HG03045 (cell line): ENCODE measurements around the gene ADGRL3.
"Not testable (repeated sequence)": the region's sequence is repeated elsewhere in the genome, so short reads cannot be mapped to it uniquely, and the experiment has no call there.

Source experiments
- ATAC-seq: cut with Tn5 transposase; IDR thresholded peaks from one replicate; pipeline ENCODE4 v1.9.1; 2021; ENCODE audit warnings: mild to moderate bottlenecking, moderate library complexity; ENCODE audit not compliant: unreplicated experiment

Gene ADGRL3

DNA sequence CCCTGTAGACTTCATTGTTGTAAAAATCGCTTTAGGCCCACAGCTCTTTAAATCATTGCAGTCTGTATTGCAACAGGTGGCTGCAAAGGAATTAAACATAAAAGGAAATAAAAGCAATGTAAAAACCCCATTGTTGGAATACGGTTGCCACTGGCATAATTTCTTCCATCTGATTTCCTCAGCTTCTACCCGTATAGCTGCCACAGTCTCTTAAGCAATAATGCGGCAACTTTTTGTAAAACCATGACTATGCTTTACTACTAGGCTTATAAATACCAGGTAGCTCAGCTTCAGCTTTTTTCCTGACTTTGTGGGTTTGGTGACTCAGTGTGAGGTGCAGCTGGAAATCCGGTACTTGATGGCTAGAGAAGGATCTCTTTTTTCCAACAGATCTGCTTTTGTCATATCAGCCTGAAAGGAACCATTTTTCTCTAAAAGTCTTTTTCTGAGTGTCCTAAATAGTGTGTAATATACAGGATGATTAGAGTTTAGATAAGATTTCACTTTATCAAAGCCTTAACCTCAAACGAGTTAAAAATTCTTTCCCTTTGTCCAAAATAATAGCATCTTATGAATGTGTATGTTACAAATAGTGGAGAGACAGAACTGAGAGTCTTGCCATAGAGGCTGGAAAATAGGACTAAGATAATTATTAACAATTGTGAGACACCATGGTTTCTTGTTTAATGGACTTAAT is 268.0 kb downstream of the ADGRL3 start:
- ATAC-seq: no peak

DNA sequence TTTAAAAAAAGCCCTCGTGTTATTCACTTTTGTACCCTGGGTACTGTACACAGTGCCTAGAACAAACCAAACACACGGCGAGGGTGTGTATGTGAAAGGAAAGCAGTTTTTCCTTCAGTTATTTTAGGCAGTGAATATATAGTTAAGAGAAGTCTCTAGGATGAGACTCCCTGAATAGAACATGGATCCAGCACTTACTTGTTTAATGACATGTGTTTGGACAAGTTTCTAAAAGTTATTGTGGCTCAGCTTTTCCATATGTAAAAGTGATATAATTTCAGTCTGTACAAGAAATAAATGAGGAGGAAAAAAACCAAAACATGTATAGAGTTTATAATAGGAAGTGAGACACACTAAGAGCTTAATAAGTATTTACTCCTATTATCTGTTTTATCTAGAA is 273.2 kb downstream of the ADGRL3 start:
- no peak for ATAC-seq

DNA sequence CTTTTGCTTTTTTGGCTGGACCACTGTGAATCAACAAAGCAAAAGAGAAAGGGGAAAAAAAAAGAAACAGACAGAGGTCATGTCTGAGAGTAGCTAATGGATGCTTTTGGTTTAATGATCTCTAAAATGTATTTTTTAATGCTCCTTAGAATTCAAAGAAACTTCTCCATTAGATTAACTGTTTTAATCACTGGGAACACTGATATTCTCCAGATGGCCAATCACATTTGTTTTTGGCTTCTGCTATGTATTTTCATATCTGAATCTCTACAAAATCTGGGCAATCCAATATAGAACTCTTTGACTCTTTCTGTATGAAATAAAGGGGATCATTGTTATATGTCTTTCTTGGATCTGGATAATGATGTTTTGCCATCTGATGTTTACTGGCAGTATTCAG is 278.2 kb downstream of the ADGRL3 start:
- no peak for ATAC-seq

DNA sequence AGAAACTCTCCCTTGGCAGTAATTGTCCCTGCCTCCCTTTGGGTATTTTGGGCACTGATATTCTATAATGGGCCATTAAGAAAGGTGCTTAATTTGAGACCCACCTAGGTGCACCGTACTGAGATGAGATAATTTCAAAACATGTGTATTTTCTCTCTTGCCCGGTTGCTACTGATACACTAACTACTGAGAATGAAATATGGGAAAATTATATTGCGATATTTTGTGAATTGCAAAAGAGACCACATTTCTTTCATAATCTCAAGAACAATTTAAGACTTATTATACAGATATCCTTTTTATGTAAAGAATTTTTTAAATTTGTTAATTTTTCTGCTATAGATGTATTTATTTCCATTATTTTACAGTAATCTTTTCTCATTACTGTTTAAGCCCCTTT is 284.9 kb downstream of the ADGRL3 start:
- no peak for ATAC-seq

DNA sequence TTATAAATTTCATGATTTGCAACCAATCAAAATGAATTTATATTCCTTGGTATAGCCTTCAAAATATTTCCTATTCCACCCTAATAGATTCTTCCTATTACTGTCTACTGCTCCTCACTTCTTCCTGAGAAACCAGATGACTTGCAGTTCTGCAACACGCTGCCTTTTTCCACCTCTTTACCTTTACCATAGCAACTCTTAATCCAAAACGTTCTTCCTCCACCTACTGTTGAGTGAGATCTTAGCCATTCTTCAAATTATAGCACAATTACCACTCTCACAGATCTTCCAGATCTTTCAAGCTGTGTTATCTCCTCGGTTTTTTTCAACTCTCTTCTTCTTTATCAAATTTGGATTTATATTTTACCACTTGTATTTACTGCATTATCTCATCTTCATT is 289.8 kb downstream of the ADGRL3 start:
- no peak for ATAC-seq

DNA sequence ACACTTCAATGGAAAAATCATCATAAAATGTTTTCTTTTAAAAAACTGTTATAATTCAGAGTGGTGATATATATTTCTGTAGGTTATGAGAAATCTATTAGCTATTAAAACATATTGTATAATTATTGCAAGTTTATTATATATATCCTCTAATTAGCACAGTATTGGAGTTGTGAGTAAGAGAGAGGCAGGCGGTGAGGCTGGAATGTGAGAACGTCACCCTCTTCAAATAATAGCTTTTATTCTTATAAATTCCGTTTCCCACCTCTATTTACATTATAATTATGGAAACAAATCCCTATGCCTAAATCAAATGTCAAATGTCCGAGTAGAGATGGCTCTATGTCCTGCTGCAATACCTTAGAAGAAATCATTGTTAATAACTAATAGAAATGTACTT is 292.9 kb downstream of the ADGRL3 start:
- ATAC-seq: no peak

DNA sequence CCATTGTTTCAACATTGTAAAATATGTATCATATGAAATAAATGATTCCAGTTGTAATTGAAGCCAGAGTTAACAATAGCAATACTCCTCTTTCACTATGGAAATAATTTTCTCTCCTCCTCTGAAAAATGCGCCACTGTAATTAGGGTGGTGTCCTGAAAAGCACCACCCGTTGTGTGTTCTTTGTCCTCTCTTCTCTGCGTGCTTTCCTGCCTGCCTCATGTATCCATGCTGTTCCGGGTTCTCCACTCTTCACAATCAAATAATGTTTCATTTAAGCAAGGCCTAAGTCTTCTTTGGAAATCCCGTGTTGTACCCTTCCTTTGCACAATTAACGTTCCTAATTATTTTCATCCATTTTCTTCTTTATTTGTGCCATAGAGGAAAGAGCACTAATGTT is 293.3 kb downstream of the ADGRL3 start:
- no peak for ATAC-seq

DNA sequence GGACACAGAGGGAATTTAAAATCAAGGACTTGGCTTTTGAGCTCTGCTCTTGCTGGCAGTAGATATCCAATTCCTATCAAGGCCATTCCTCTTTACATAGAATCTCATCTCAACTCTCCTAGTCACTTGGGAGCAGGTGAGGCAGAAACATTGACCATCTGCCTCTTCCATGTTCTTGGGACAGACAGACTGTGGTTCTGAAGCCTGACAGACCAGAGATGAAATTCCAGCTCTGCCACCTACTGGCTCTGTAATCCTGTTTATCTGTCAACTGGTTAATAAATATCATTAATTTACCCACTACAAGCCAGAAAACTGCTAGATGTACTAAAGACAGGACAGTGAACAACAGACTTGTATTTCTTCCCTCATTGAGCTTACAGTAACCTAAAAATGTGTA is 300.8 kb downstream of the ADGRL3 start:
- no peak for ATAC-seq

DNA sequence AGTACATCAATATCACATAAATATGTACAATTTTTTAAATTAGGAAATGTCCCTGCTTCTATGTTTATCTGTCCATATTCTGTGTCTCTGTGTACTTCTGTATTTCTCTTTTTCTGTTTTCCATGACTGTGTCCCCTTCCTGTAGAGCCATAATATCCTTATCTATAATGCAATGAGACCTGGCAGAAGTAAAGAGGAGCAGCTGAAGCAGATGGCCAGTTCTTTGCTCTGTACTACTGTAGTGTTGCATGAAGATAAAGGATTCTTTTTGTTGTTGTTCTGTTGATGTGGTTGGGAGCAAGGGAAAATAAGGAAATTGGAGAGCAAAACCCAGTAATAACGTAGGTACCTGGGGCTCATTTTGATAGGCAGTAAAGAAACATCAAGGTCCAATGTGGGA is 301.7 kb downstream of the ADGRL3 start:
- ATAC-seq: no peak

DNA sequence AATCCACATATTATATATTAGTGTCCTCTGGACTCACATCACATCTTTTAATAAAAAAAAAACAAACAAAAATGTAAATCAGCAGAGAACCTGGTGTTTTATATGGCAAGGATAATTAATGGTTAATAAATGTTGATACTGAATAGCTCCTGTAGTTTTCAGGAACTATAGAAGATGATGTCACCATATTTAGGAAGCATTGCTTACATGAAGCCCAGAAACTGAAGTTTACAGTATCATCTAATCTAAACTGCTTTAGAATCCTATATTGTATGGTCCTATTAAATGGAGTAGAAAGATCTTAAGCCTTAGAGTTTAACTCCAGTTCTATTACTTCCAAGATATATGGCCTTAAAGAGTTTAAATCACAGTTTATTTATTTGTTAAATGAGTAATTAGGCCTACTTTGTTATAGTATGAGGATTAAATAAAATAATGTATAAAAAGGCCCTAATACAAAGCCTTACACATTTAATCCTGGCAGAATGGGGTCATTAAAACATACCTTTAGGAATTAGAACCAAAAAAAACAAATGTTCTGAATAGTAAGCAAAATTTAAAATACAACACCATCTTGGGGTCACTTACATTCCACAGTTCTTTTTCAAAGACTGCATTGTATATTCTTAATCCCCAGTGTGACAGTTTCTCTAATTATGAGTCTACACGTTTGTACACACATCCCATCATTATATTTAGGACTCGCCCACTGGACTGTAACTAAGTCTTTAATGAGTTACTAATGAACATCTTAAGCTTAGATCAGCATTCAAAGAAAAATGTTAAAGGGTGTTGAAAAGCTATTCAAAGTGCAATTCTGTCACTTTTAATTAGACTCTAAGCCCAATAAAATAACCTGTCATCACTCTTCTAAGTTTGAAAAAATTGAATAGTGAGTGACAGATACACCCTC is 305.9 kb downstream of the ADGRL3 start:
- no peak for ATAC-seq

DNA sequence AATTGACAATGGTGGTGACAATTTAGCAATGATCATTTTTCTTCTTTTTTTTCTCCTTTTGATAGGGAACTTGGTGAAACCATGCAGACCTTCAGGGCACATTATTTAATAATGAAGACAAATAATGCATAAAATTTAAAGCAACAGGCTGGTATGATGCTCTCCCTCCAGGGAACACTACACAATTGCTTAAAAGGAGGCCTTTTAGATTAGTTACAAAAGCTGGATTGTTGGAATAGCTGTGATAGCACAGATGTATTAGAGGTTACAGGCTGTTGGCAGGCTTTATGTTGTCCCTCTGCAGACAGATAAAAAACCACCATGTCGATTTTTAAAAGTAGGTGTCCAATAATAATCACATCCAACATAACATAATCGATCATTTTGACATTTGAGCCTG is 307.0 kb downstream of the ADGRL3 start:
- ATAC-seq: no peak

DNA sequence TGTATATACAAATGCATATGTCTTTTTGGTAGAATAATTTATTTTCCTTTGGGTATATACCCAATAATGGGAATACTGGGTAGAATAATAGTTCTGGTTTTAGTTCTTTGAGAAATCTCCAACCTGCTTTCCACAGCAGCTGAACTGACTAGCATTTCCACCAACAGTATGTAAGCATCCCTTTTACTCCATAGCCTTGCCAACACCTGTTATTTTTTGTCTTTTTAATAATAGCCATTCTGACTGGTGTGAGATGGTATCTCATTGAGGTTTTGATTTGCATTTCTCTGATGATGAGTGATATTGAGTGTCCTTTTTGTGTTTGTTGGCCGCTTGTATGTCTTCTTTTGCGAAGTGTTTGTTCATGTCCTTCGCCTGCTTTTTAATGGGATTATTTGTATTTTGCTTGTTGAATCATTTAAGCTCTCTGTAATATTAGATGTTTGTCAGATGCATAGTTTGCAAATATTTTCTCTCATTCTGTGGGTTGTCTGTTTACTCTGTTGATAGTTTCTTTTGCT is 309.7 kb downstream of the ADGRL3 start:
- ATAC-seq: not testable (repeated sequence)

DNA sequence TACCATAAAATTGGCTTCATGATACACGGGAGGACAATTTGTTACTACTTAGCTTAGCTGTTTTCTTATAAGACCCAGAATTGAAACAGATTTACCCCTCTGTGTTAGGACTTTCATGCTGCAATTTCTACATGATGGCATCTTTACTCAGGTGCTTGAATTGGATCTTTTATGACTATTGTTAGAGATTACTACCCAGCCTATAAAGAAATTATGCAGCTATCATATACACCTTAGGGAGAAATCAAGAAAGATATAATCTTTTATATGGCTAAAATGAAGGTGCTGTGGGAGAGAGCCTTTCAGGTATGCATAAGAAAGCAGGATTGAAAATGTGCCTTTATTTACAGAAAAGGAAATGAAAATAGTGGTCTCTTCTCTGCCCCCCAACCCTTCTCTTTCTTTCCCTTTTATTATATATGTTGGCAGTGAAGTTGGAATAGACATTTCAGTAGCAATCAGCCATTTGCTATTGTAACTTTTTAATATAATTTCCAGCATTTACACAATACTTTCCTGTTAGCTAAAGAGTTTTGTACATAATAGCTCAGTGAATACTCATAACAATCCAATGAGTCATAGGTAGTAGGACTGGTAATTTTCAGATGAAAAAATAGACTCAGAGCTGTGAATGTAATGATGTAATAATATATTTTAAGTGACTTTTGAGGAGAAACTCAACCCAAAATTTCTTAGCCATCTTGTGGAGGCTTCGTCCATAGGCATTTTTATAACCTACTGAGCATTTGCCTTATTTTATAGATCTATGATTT is 311.8 kb downstream of the ADGRL3 start:
- ATAC-seq: no peak

DNA sequence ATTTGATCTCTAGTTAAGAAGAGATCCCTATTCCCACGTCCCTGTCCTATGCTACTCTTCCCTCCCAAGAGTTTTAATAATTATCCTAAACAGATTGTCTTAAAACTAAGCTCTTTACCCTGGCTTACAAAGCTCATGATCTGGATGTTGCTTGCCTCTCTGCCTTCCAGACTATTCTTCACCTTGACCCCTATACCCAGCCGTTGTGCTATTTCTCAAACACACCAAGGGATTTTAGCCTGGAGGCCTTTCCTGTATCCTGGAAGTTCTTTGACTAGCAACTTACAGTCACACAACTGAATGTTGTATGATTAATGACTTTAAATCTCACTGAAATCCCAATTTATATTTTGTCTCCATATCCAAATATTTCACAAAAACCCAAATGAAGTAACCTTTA is 314.9 kb downstream of the ADGRL3 start:
- ATAC-seq: no peak

DNA sequence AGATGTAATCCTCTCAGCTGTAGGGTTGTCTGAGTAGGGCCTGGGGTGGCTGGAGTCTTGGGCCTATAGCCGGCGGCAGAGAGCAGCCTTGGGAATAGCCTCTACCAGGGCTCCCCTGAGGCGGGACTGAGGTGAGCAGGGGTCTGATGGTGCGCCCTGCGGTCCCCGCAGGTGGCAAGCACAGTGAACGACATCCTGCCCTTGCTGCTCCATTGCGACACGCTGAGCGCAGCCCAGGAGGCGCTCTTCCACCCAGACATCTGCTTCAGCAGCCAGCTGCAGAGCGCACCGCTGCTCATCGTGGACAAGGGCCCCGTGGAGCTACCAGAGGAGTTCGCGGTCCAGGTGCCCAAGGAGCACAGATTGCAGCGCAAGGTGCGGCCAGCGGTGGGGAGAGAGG is 317.0 kb downstream of the ADGRL3 start:
- ATAC-seq: no peak

DNA sequence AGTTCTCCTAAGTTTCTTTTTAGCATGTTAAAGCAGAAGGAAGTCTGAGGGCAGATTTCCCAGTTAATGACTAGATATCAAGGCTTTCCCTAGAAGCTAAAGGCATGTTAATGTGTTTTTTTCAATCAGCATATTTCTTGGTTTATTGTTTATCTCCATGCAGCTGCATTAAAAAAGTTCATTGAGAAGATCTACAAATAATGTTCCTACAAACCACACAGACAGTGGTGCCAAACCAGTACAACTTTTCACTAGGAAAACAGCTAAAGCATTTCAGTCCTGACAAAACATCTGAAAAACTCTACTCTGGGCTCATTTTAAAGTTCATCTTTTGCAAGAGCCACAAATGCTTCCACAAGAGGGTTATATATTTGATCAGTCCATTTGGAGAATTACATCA is 320.0 kb downstream of the ADGRL3 start:
- no peak for ATAC-seq

DNA sequence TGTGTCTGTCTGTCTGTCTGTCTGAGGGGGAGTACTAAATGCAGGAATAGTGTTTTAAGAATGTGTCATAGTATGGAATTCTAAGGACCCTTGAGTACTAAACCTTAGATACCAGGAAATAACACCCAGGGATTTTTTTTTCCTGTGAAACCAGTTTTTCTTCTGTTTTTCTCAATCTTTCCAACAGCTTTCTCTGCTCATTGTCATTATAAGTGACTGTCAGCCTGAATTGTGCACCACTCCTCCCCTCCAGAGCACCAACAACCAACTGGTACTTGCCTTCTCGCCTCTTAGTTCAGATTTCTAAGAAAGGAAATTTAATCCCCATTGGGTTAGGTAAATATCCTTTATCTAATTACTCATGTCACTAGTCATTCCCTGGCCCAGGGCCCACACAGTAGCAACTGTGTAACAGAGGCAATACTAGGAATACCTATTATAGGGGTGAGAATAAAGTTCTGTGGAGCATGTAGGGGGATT is 320.6 kb downstream of the ADGRL3 start:
- no peak for ATAC-seq

DNA sequence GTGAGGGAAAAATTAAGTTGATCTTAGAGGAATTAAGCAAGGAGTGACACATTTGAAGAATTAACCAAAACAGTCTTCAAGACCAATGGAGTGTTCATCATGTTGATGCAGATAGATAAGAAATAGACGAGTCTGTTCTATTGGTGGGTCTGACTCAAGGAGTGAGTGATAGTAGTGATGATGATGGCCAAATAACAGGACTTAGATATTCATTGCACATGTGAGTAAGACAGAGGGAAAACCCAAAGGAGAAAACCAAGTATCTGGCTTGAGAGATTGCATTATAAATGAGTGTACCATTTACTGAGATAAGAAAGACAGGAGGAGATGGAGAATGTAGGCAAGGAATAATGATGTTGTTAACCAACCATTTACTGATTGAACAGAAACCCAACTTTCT is 321.3 kb downstream of the ADGRL3 start:
- ATAC-seq: no peak

DNA sequence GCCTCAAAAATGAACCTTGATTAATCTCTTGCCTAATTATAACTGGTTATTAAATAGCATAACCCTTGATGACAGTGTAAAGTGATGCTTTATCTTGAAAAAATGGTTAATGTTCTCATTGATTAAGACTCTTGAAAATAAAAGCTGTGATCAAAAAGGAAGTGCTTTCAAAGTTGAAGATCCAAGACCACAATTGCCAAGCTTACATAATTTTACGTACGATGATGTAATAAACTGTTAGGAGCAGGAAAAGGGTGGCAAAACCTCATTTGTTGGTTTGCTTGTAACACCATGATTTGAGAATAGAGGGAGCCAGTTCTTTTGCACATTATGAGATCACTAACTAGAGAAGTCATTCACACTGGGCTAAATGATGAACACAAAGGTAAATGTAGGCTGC is 322.2 kb downstream of the ADGRL3 start:
- no peak for ATAC-seq

DNA sequence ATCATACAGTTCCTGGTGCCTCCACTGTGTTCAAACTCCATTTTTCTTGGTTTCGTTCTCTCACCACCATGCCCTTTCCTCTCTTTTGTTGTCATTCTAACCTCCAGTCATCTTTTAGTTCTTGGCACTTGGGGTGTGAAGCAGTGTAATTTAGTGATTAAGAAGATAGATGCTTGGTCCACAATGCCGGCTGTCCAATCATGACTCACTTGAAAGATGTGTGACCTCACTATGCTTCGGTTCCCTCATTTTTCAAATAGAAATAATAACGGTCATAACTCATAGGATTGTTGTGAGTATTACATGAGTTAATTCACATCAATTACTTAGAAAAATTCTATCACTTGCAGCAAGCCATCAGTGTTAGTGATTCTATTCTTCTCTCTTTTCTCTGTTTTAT is 327.8 kb downstream of the ADGRL3 start:
- ATAC-seq: no peak

DNA sequence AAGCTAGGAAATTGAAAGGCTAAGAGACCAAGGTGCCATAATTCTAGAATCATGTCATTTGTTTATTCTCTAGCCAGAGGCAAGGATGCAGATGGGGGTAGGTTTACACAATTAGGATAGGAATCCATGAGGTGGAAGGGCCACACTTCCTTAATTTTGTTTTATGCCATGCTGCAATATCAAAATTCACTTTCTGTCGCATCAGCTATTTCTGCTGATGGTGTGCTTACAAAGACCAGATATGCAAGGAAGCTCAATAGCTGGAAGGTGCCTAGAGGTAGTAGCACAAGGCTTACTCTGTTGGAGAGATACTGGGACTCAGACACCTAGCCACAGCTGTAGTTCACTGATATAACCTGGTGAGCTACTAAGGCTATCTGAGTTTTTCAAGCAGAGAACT is 328.5 kb downstream of the ADGRL3 start:
- no peak for ATAC-seq
